ENCODE results near the gene ACTA1. TPM values are rescaled to one million over a fixed set of nuclear protein-coding genes. Genes with fewer than 3 reads are reported as not detected.

ACTA1 gene
- total RNA-seq: under 0.01 TPM in 1 of 2 replicates, not detected in the other

GRCh38 chr1:229434005-229434640 is at the start of gene ACTA1:
Gene ACTA1, minus strand, starts transcription at chr1:229434094. Its CDS starts 979 bp downstream, at chr1:229433115.

Small RNAs within 50 kb of the gene (small RNA-seq; reads per million reads assigned to genes)
- gene RN7SKP276 (not detected), gene RNU6-180P (0.38 reads per million, percentile 18 among the genes with 10 or more reads in this experiment)

Other genes starting within 250 kb of the ACTA1 start
- gene RAB4A, start 163.0 kb downstream of the ACTA1 start, total RNA-seq: 16.2 and 18.0 TPM in 2 replicates
- 4.0 and 6.5 TPM in 2 replicates for gene CCSAP, start 91.0 kb downstream of the ACTA1 start, total RNA-seq
- gene NUP133, start 74.2 kb upstream of the ACTA1 start, total RNA-seq: 28.3 and 37.5 TPM in 2 replicates
- 14.3 and 22.7 TPM in 2 replicates for gene ABCB10, start 124.6 kb upstream of the ACTA1 start, total RNA-seq
- gene TAF5L, start 192.0 kb upstream of the ACTA1 start, total RNA-seq: 13.2 and 22.3 TPM in 2 replicates
- gene URB2, start 192.2 kb upstream of the ACTA1 start, total RNA-seq: 9.9 and 24.4 TPM in 2 replicates